Suppressor macrophage treated with lipopolysaccharide for 1 hour (primary cell): ENCODE data around the gene TPBG.
"Not testable (repeated sequence)": the region's sequence is repeated elsewhere in the genome, so short reads cannot be mapped to it uniquely, and the experiment has no call there.

ENCODE experiments used
- DNase-seq, 3 donors: peaks; one replicate each; pipeline ENCODE4 v3.0.0-alpha.2; 2020 to 2022

The TPBG gene

GRCh38 chr6:82376636-82377035 lies 13.0 kb downstream of the TPBG start:
- no peak for DNase-seq

GRCh38 chr6:82380566-82381185 lies 17.1 kb downstream of the TPBG start:
- no peak for DNase-seq

GRCh38 chr6:82381278-82381677 lies 17.7 kb downstream of the TPBG start:
- no peak for DNase-seq

- DNase-seq = no peak
These were observed 21.5 kb downstream of the TPBG start for GRCh38 chr6:82385102-82385501.

- no peak for DNase-seq
These were observed 21.9 kb downstream of the TPBG start for GRCh38 chr6:82385546-82385945.

GRCh38 chr6:82385961-82386360 lies 22.3 kb downstream of the TPBG start:
- no peak for DNase-seq

GRCh38 chr6:82394770-82395169 lies 31.2 kb downstream of the TPBG start:
- DNase-seq = not testable (repeated sequence)

- no peak for DNase-seq
These were observed 33.5 kb downstream of the TPBG start for GRCh38 chr6:82396964-82397751.

GRCh38 chr6:82397962-82398692 lies 34.5 kb downstream of the TPBG start:
- DNase-seq = no peak

- DNase-seq = no peak
These were observed 45.4 kb downstream of the TPBG start for GRCh38 chr6:82408952-82409431.

- DNase-seq = no peak
These were observed 46.6 kb downstream of the TPBG start for GRCh38 chr6:82410151-82410648.

GRCh38 chr6:82413868-82414267 lies 50.3 kb downstream of the TPBG start:
- no peak for DNase-seq

GRCh38 chr6:82415820-82416219 lies 52.2 kb downstream of the TPBG start:
- no peak for DNase-seq

- no peak for DNase-seq
These were observed 52.7 kb downstream of the TPBG start for GRCh38 chr6:82416346-82416745.
